Measurements from ENCODE around the gene PAX1. TPM values are rescaled to one million over a fixed set of nuclear protein-coding genes. Genes with fewer than 3 reads are reported as not detected.

Gene PAX1
- total RNA-seq (2022; extraction: Qiagen RNA extraction; ENCODE audit: low read depth): 0.09 TPM in 1 of 5 replicates, not detected in the others

GRCh38 chr20:21705575-21706260, at the start of gene PAX1:
TSS of gene PAX1 (plus strand) at chr20:21705664. CDS start at chr20:21705713, 49 bp downstream.

Other genes starting within 250 kb of the PAX1 start
- not detected in 5 replicates for gene NKX2-2, start 191.6 kb upstream of the PAX1 start, total RNA-seq (2022; extraction: Qiagen RNA extraction; ENCODE audit: low read depth)